Stimulated activated memory B cell treated with anti-CD40 and anti-IgM and Interleukin-4, amounts not matched to agents 10 μg/mL and 1 μg/mL and 100 μg/mL, for 72 hours (primary cell): ENCODE results near the gene ETV5.

ENCODE experiments used
- ATAC-seq: fragments of 150-1000 bp; cut with Tn5 transposase; 2 replicates; pipeline ENCODE4 v1.10.0; 2021
- H3K27ac Mint-ChIP-seq: one replicate; pipeline ENCODE4 v1.8.0; 2022; ENCODE audit warnings: mild to moderate bottlenecking, mixed read lengths
- H3K27me3 Mint-ChIP-seq: one replicate; pipeline ENCODE4 v1.8.0; 2022; ENCODE audit warnings: mixed read lengths
- H3K36me3 Mint-ChIP-seq: one replicate; pipeline ENCODE4 v1.8.0; 2022; ENCODE audit warnings: mixed read lengths
- H3K4me1 Mint-ChIP-seq: one replicate; pipeline ENCODE4 v1.8.0; 2022; ENCODE audit warnings: mixed read lengths
- H3K4me3 Mint-ChIP-seq: one replicate; pipeline ENCODE4 v1.8.0; 2022; ENCODE audit warnings: mild to moderate bottlenecking, moderate library complexity, mixed read lengths
- H3K9me3 Mint-ChIP-seq: one replicate; pipeline ENCODE4 v1.8.0; 2022; ENCODE audit warnings: mixed read lengths

The ETV5 gene

DNA sequence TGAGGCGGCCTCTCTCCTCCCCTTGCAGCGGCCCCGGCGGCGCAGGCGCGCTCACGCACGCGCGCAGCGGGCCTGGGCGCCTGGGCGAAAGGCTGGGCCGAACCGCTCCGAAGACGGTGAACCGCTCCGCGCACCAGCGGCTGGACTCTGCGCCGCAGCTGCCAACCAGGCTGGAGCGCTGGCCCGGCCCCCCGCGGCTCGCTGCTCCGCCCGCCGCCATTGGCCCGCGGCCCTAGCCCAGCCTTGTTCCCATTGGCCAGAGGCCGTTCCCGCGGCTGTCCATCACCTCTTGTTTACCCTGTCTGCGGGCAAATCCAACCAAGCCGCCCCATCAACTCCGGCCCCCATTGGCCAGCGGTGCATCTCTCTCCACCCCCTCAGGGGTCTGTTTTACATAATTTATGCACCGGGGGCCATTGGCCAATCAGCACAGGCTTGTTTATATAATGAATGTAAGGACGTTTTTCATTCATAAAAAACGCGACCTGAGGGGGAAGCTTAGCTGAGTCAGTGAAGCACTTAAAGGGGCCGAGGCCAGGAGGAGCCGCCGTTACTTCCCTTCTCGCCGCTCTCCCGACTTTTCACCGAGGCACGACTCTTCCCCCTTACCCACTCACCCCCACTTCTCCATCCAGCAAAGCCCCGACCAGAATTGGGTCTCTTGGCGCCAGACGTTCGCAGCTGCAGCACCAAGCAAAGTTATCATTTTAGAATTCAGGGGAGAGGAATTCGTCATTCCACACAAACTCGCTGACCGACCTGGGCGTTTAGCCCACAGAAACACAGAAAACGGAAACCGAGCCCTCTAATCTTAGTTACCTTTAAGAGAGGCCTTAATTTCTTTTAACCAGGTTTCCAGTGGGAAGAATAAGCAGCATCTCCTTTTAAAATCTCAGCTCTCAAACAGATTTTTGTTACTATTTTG, at the start of gene ETV5:
ETV5 (minus strand) TSS at position 149 of the 925 bp plus-strand sequence. CDS start 3,221 bp downstream, outside the sequence.
- H3K36me3 Mint-ChIP-seq = no peaks in the 10 kb centered on the region
- no peaks in the 10 kb centered on the region for H3K9me3 Mint-ChIP-seq
- peak; percentile 99 for ATAC-seq
- peak within 1 kb of the TSS; percentile 91 for H3K4me3 Mint-ChIP-seq
- peaks cover 46% of the 10 kb centered on the region for H3K27me3 Mint-ChIP-seq
- peak within 1 kb of the TSS; percentile 70 for H3K27ac Mint-ChIP-seq
- H3K4me1 Mint-ChIP-seq = peaks cover 52% of the 10 kb centered on the region

DNA sequence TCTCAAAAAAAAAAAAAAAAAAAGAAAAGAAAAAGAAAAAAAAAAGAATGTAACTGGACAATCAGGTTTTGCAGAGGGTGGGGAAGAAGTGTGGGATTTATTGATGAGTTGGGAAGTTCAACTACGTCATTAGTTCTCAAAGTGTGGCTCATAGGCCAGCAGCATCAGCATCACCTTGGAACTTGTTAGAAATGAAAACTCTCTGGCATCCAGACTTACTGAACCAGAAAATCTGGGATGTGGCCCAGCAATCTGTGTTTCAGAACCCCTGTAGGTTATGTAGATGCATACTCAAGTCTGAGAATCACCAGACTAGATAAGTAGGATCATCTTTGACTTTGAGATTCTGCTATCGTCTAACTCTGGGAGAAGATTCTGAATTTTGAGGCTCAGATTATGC, 45.8 kb upstream of the ETV5 start:
- Mint-ChIP-seq H3K9me3 (no peaks in the 10 kb centered on the region), H3K27ac (no peak overlapping the region), H3K4me1 (peaks cover 38% of the 10 kb centered on the region), H3K27me3 (no peaks in the 10 kb centered on the region), H3K36me3 (peaks cover 6% of the 10 kb centered on the region), H3K4me3 (no peak overlapping the region)
- ATAC-seq = no peak

DNA sequence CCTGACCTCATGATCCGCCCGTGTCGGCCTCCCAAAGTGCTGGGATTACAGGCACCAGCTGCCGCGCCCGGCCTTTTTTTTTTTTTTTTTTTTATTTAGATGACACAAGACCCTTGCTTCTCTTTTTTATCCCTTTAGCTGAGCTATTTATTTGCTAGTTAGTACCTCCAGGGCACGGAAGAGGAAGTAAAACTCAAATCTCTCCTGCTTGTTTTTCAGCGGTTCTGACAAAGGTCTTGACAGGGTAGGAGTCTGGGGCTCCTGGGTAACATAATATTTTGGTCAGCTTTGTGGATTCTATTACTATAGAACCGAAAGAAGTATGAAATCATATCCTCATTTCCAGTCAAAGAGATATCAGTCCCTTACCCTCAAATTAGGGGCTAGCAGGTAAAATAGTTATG, 44.0 kb upstream of the ETV5 start:
- no peaks in the 10 kb centered on the region for H3K27me3 Mint-ChIP-seq
- peak overlapping the region; percentile 9 for H3K4me3 Mint-ChIP-seq
- peak overlapping the region; percentile 51 for H3K27ac Mint-ChIP-seq
- H3K4me1 Mint-ChIP-seq = peaks cover 43% of the 10 kb centered on the region
- ATAC-seq = peak; percentile 95
- H3K36me3 Mint-ChIP-seq = peaks cover 12% of the 10 kb centered on the region
- H3K9me3 Mint-ChIP-seq = no peaks in the 10 kb centered on the region

DNA sequence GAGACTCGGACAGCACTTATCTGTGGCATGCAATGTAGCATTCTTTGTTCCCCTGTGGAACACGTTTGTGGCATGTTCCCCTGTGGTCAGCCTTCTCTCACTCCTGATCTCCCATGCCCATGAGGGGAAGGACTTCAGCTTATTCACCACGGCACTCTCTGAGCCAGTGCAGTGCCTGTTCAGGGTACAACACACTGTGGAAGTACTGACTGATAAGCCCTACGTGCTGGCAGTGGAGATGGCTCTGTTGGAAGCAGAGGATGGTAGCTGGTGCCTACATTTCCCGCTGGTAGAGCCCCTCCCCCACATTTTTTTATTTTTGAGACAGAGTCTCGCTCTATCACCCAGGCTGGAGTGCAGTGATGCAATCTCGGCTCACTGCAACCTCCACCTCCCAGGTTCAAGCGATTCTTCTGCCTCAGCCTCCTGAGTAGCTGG, 43.5 kb upstream of the ETV5 start:
- ATAC-seq = peak; percentile 35
- Mint-ChIP-seq H3K27me3 (no peaks in the 10 kb centered on the region), H3K4me1 (peaks cover 43% of the 10 kb centered on the region), H3K27ac (peak overlapping the region; percentile 51), H3K9me3 (no peaks in the 10 kb centered on the region), H3K36me3 (peaks cover 12% of the 10 kb centered on the region), H3K4me3 (peak overlapping the region; percentile 9)

DNA sequence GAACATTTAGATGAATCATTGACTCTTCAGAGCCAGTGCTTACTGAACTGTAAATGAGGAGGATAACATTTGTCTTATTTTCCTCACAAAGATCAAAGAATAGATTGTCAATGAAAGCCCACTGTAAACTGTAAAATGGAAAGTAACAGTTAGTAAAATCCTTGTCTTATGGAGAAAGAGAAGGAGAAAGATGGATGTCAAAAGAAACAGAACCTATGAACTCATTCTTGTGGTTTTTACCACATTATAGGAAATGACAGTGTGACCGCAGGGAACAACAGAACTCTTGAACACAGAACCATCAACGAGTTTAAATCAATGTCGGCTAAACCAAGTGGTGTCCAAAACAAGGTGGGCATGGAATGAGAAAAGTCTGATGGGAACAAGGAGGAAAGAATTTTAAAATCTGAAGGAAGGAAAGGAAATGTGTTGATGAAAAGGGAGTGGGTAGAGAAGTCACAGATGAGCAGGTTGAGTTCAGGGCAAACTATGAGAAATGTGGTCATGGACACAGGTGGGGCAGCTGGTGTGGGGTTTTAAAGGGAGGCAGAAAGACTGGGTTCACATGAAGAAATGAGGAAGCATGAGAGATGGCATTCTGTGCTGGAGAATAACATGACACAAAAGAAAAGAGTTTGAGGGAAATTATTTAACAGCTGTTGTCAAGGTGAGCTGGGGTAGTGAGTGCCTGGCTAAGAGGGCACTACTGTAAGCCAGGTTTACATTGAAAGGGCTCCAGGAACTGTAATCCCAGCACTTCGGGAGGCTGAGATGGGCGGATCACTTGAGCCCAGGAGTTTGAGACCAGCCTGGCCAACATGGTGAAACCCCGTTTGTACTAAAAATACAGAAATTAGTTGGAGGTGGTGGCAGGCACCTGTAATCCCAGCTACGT, 42.4 kb upstream of the ETV5 start:
- Mint-ChIP-seq H3K27me3 (no peaks in the 10 kb centered on the region), H3K27ac (peak overlapping the region; percentile 51), H3K36me3 (peaks cover 12% of the 10 kb centered on the region), H3K4me1 (peaks cover 43% of the 10 kb centered on the region), H3K9me3 (no peaks in the 10 kb centered on the region), H3K4me3 (peak overlapping the region; percentile 8)
- peak; percentile 79 for ATAC-seq

DNA sequence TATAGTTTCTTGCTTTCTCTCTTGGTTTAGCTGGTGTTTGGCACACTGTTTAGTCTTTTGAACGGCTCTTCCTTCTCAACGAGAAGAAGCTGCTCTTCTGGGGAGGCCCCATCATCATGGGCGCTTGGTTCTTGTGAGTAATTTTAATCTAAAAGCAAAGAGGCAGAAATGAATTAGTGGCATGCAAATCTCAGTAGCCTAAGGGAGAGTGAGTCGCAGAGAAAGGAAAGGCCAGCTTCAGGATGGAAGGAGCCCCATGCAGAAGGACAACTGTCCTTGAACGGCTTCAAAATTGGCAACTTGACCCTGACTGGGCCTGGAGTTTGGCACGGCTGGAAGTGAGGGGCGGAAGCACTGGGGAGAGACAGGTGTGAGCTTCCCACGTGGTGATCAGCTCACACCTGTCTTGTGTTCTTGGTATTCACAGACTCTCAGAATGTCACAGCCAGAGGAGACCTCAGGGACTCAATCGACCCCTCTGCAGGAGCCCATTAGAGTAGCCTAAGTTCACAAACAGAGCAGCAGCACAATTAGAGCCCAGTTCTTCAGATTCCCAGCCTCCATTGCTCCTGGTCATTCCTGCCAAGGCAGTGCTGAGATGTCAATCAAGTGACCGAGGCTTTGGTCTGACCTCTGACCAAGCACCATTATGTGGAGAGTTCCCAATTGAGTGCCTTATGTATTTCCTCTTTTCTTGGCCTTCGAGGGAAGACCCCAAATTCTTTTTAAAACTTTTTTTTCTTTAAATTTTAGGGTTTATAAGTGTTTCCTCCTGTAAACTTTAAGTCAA, 41.3 kb upstream of the ETV5 start:
- Mint-ChIP-seq H3K4me3 (no peak overlapping the region), H3K9me3 (no peaks in the 10 kb centered on the region), H3K27ac (peak overlapping the region; percentile 18), H3K36me3 (peaks cover 12% of the 10 kb centered on the region), H3K27me3 (no peaks in the 10 kb centered on the region), H3K4me1 (peaks cover 43% of the 10 kb centered on the region)
- ATAC-seq = no peak

DNA sequence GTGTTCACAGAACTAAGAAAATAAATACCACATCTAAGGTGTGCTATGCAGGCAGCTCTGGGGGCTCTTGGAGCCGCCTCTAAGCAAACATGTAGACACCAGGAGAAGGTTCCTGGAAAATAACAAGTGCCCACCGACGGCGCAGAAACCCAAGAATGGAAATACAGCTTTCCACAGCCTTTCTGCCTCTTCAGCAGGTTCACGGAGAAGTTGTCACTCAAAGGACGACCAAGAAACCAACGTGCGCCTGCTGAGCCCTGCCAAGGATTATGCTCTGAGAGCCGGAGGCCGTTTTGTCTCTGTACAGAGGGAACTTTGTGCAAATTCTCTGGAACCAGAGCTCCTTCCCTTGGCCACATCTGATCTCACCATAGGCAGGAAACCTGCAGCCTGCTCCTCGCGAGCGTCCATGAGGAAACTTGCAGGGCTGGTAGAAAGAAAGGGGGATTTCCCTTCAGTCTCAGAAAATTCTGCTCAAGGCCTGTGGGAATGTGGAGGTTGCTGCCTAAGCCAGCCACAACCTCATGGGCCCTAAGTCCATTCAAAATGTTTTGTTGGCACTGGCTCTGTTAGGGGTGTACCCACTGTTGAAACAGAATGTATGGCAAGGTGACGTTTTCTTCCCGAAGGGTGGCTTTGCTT, 40.6 kb upstream of the ETV5 start:
- Mint-ChIP-seq H3K36me3 (peaks cover 12% of the 10 kb centered on the region), H3K27me3 (no peaks in the 10 kb centered on the region), H3K9me3 (no peaks in the 10 kb centered on the region), H3K4me3 (no peak overlapping the region), H3K27ac (peak overlapping the region; percentile 18), H3K4me1 (peaks cover 43% of the 10 kb centered on the region)
- ATAC-seq = no peak

DNA sequence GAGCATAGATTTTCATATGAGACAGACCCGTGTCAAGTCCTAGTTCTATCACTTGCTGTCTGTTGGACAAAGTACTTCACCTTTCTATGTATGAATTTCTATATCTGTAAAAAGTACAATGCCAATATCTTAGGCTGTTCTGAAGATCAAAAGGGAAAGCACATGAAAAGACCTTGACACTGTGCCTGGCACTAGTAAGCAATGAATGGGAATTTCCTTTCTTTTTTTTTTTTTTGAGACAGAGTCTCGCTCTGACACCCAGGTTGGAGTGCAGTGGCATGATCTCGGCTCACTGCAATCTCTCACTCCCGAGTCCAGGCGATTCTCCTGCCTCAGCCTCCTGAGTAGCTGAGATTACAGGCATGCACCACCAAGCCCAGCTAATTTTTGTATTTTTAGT, 35.4 kb upstream of the ETV5 start:
- no peak for ATAC-seq
- no peak overlapping the region for H3K4me3 Mint-ChIP-seq
- H3K36me3 Mint-ChIP-seq = peaks cover 3% of the 10 kb centered on the region
- H3K4me1 Mint-ChIP-seq = peaks cover 2% of the 10 kb centered on the region
- H3K27ac Mint-ChIP-seq = no peak overlapping the region
- no peaks in the 10 kb centered on the region for H3K27me3 Mint-ChIP-seq
- no peaks in the 10 kb centered on the region for H3K9me3 Mint-ChIP-seq

DNA sequence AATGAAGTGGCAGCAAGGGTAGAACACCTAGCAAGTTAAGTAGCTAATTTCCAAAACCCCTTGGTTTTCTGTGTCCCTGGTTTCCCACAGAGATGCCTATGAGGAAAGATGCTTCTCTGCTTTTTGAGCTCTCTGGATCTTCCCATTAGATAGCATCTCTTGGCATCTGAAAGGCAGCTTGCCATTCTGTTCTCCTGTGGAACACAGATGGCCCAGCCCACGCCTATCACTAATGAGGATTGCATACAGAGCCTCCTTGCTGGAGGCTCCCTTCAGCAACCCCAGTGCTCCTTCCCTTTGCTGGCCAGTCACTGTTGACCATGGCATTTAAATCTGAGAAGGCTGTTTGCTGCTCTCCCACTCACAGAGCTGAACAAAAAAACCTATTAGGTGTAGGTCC, 34.4 kb upstream of the ETV5 start:
- H3K27me3 Mint-ChIP-seq = no peaks in the 10 kb centered on the region
- H3K36me3 Mint-ChIP-seq = no peaks in the 10 kb centered on the region
- ATAC-seq = no peak
- no peaks in the 10 kb centered on the region for H3K9me3 Mint-ChIP-seq
- no peak overlapping the region for H3K27ac Mint-ChIP-seq
- H3K4me3 Mint-ChIP-seq = no peak overlapping the region
- no peaks in the 10 kb centered on the region for H3K4me1 Mint-ChIP-seq

DNA sequence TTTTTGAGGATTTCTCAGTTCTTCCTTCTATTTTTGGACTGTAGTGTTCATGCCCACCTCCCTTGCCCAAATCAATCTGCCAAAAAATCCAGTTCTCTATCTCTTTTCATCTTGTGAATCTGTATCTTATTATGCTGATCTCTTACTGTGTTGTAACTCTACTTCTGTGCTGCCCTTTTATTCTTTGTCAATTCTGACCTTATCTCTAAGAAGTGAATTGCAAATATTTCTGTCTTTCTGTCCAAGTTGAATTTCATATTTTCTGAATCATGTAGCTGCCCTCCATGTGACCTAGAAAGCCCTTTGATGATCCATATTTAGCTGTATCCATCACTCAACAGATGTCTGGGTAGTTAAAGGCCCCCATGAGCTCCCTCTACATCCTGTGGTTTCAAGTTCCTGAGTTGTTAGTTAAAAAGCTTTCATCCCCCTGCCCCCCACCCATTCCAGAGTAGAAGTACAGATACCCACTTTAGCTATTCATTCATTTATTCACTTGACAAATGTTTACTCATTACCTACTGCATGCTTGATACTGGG, 33.6 kb upstream of the ETV5 start:
- no peak for ATAC-seq
- H3K27ac Mint-ChIP-seq = no peak overlapping the region
- H3K27me3 Mint-ChIP-seq = no peaks in the 10 kb centered on the region
- H3K36me3 Mint-ChIP-seq = no peaks in the 10 kb centered on the region
- no peaks in the 10 kb centered on the region for H3K4me1 Mint-ChIP-seq
- H3K4me3 Mint-ChIP-seq = no peak overlapping the region
- no peaks in the 10 kb centered on the region for H3K9me3 Mint-ChIP-seq

DNA sequence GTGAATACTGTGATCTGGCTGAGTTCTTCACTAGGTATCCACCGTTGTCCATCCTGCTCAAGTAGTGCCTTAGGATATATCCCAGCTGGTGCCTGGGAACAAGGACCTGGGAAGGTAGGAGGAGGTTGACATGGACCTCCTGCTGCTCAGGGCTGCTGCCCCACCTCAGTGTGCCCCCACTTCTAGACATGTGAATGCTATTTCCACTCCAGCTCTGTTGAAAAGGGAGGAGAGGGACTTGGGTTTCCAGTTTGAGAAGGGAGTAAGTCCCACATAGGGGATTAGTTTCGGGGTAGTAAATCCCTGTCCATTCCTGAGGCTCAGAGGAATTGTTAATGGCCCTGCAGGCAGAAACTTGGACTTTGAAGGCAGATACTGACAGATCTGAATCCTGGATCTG, 32.9 kb upstream of the ETV5 start:
- no peak for ATAC-seq
- H3K36me3 Mint-ChIP-seq = no peaks in the 10 kb centered on the region
- H3K27ac Mint-ChIP-seq = no peak overlapping the region
- no peaks in the 10 kb centered on the region for H3K27me3 Mint-ChIP-seq
- no peaks in the 10 kb centered on the region for H3K9me3 Mint-ChIP-seq
- no peaks in the 10 kb centered on the region for H3K4me1 Mint-ChIP-seq
- no peak overlapping the region for H3K4me3 Mint-ChIP-seq

DNA sequence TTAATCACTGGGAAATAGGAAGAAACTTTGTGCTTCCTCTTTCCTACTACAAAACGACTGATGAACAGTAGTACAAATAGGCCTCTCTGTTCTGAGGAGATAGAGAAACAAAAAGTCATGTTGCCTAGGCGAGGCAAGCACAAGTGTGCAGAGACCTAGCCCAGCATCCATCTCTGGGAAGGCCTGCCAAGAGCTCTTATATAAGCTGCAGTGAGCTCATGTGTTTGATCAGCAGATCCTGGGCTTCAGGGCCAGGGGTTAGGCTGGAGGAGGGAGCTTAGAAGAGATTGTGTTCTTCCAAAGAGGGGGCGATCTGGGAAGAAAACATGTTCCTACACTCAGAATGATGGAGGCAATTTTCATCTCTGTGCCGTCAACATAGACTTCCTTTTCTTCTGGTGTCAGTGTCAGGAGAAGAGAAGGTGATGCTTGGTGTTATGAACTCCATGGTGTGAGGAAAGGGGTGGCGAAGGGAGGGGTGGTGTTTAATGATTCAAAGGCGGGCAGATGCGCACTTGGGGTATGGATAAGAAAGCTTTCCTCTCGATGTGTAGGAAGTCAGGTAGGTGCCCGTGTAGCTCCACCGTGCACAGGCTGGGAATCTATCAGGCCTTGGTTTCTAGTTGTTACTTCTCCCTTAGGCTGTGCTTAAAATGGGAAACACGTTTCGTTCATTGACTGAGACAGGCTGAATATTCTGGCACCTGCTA, 29.5 kb upstream of the ETV5 start:
- Mint-ChIP-seq H3K4me1 (no peaks in the 10 kb centered on the region), H3K36me3 (no peaks in the 10 kb centered on the region), H3K27me3 (no peaks in the 10 kb centered on the region), H3K9me3 (no peaks in the 10 kb centered on the region), H3K4me3 (no peak overlapping the region), H3K27ac (no peak overlapping the region)
- ATAC-seq = no peak

DNA sequence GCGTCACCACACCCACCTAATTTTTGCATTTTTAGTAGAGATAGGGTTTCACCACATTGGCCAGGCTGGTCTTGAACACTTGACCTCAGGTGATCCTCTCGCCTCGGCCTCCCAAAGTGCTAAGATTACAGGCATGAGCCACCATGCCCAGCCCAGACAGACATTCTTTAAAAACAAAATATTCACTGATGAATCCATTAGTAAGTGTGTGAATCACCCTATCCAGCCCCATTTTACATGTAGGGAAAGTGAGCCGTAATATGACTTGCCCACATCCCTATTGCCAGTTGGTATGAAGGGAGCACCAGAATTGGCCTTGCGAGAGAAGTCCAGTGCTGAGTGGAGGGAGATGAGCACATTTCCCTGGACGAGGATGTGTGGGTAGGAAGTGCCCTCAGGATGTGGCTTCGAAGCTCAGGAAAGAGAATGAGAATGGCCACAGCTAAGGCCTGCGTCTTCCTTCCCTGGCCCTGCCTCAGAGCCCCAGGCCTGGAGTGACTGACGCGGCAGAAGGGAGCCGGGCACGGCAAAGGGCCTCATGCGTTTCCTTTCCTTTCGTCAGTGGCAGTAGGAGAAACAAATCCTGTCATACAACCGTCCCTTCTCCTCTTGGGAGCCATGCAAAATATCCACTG, 28.3 kb upstream of the ETV5 start:
- H3K9me3 Mint-ChIP-seq = no peaks in the 10 kb centered on the region
- H3K27me3 Mint-ChIP-seq = no peaks in the 10 kb centered on the region
- no peaks in the 10 kb centered on the region for H3K4me1 Mint-ChIP-seq
- H3K4me3 Mint-ChIP-seq = no peak overlapping the region
- H3K36me3 Mint-ChIP-seq = no peaks in the 10 kb centered on the region
- no peak overlapping the region for H3K27ac Mint-ChIP-seq
- no peak for ATAC-seq
